Sigmoid colon (tissue), 4 donors: ENCODE results near the gene JPH4.

Experiments
- EP300 ChIP-seq, 4 donors: sonication (generic); formaldehyde crosslinking; IDR thresholded peaks; one replicate each; pipeline ENCODE4 v1.6.1; 2017; ENCODE audit warnings: antibody characterized with exemption in 4 of 4
- POLR2A ChIP-seq, 2 donors: fragments of 450-650 bp; IDR thresholded peaks; one replicate each; pipeline ENCODE4 v1.6.1; 2016; ENCODE audit warnings: antibody characterized with exemption in 2 of 2, mild to moderate bottlenecking in 2 of 2, moderate library complexity in 2 of 2
- POLR2AphosphoS5 ChIP-seq, 4 donors: sonication (generic); formaldehyde crosslinking; IDR thresholded peaks; one replicate each; pipeline ENCODE4 v1.6.1; 2017; ENCODE audit warnings: antibody characterized with exemption in 4 of 4
- TF ChIP-seq, protein P1 (sequence below), 4 experiments: fragments of 450-650 bp in 3 of 4; fragments of 200-600 bp in 1 of 4; IDR thresholded peaks; one replicate each; pipeline ENCODE4 v1.5.1; 2016 to 2019; ENCODE audit warnings: antibody characterized with exemption in 4 of 4, mild to moderate bottlenecking in 3 of 4, moderate library complexity in 2 of 4

DNA sequence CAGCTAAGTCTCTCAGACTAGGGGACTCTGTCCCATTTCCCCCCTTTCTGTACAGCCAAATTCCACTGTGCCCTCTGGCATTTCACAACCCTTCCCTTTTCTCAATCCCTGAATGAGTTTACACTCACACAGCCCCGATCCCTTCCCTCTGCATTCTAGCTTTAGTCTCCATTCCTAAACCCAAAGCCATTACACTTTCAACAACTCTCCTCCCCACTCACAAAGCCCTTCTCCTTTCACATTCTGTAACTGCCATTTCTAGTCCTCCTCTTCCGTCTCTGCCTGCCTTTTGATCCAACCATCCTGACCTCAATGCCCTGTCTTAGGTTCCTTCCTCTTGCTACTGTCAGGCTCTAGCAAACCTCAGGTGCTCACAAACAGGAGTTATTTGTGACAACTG lies 30.7 kb downstream of the JPH4 start:
- TF ChIP-seq POLR2A (IDR thresholded peaks at IDR 0.05), result no peak
- TF ChIP-seq, protein P1, sequence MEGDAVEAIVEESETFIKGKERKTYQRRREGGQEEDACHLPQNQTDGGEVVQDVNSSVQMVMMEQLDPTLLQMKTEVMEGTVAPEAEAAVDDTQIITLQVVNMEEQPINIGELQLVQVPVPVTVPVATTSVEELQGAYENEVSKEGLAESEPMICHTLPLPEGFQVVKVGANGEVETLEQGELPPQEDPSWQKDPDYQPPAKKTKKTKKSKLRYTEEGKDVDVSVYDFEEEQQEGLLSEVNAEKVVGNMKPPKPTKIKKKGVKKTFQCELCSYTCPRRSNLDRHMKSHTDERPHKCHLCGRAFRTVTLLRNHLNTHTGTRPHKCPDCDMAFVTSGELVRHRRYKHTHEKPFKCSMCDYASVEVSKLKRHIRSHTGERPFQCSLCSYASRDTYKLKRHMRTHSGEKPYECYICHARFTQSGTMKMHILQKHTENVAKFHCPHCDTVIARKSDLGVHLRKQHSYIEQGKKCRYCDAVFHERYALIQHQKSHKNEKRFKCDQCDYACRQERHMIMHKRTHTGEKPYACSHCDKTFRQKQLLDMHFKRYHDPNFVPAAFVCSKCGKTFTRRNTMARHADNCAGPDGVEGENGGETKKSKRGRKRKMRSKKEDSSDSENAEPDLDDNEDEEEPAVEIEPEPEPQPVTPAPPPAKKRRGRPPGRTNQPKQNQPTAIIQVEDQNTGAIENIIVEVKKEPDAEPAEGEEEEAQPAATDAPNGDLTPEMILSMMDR (IDR thresholded peaks at IDR 0.05), result no peak
- TF ChIP-seq POLR2AphosphoS5 (IDR thresholded peaks at IDR 0.05), result no peak
- no peak for TF ChIP-seq EP300 (IDR thresholded peaks at IDR 0.05)
